Neural cell (in vitro differentiated cells): ENCODE data around the gene WNK2. TPM values are rescaled to one million over a fixed set of nuclear protein-coding genes. Genes with fewer than 3 reads are reported as not detected.

ENCODE experiments used
- H2AFZ ChIP-seq: fragments of 200-600, 300-800 bp; sonication (generic), shearing (Covaris generic); 2 replicates; pipeline ENCODE4 v1.6.0; 2014; ENCODE audit warnings: low read depth, mild to moderate bottlenecking, antibody characterized with exemption, low read length, moderate library complexity
- H3F3A ChIP-seq: fragments of 200-600 bp; shearing (Covaris generic); 2 replicates; pipeline ENCODE4 v1.6.1; 2016; ENCODE audit warnings: mild to moderate bottlenecking, moderate library complexity, mixed read lengths, antibody characterized with exemption, low read length; ENCODE audit not compliant: insufficient read depth, poor library complexity, severe bottlenecking
- H3K27ac ChIP-seq: fragments of 200-600, 300-800 bp; sonication (generic), shearing (Covaris generic); 2 replicates; pipeline ENCODE4 v1.5.1; 2014; ENCODE audit warnings: mild to moderate bottlenecking, low read length, moderate library complexity
- H3K27me3 ChIP-seq: fragments of 300-800, 200-600 bp; sonication (generic), shearing (Covaris generic); 2 replicates; pipeline ENCODE4 v1.6.0; 2014; ENCODE audit warnings: mild to moderate bottlenecking, low read depth, low read length, moderate library complexity; ENCODE audit not compliant: insufficient read depth
- H3K36me3 ChIP-seq: fragments of 300-800, 200-600 bp; sonication (generic), shearing (Covaris generic); 2 replicates; pipeline ENCODE4 v1.5.1; 2014; ENCODE audit warnings: mild to moderate bottlenecking, antibody characterized with exemption, low read length, moderate library complexity; ENCODE audit not compliant: insufficient read depth
- H3K4me2 ChIP-seq: fragments of 300-800, 200-600 bp; sonication (generic), shearing (Covaris generic); 2 replicates; pipeline ENCODE4 v1.6.0; 2014; ENCODE audit warnings: mild to moderate bottlenecking, low read length
- H3K4me3 ChIP-seq: fragments of 300-800, 200-600 bp; sonication (generic), shearing (Covaris generic); 2 replicates; pipeline ENCODE4 v1.5.1; 2014; ENCODE audit warnings: mild to moderate bottlenecking, low read length, moderate library complexity
- H3K79me2 ChIP-seq: fragments of 200-600 bp; shearing (Covaris generic); replicated peaks from 2 replicates; pipeline ENCODE4 v1.6.0; 2014; ENCODE audit warnings: mild to moderate bottlenecking, low read length, moderate library complexity; ENCODE audit not compliant: insufficient read depth
- H3K9ac ChIP-seq: fragments of 300-800, 200-600 bp; sonication (generic), shearing (Covaris generic); 2 replicates; pipeline ENCODE4 v1.6.1; 2016; ENCODE audit warnings: mild to moderate bottlenecking, low read length, mixed read lengths
- H3K9me2 ChIP-seq: fragments of 200-600 bp; shearing (Covaris generic); 2 replicates; pipeline ENCODE4 v1.6.1; 2016; ENCODE audit warnings: mild to moderate bottlenecking, low read length, mixed read lengths; ENCODE audit not compliant: insufficient read depth
- H3K9me3 ChIP-seq: fragments of 200-600, 300-800 bp; sonication (generic), shearing (Covaris generic); 2 replicates; pipeline ENCODE4 v1.6.1; 2016; ENCODE audit warnings: mild to moderate bottlenecking, mixed run types, low read length, moderate library complexity, mixed read lengths
- H4K20me1 ChIP-seq: fragments of 200-600 bp; shearing (Covaris generic); 2 replicates; pipeline ENCODE4 v1.6.1; 2016; ENCODE audit warnings: mild to moderate bottlenecking, mixed run types; ENCODE audit not compliant: insufficient read depth
- CTCF ChIP-seq: fragments of 450-650 bp; IDR thresholded peaks from 2 replicates; pipeline ENCODE4 v1.5.1; 2014; ENCODE audit warnings: antibody characterized with exemption, mild to moderate bottlenecking, moderate library complexity; ENCODE audit not compliant: poor library complexity, severe bottlenecking
- EP300 ChIP-seq: fragments of 450-650 bp; conservative IDR thresholded peaks from 2 replicates; pipeline ENCODE4 v1.6.1; 2014; ENCODE audit warnings: antibody characterized with exemption, mild to moderate bottlenecking, moderate library complexity; ENCODE audit not compliant: poor library complexity, severe bottlenecking
- EZH2 ChIP-seq: fragments of 200-600, 300-800 bp; shearing (Covaris generic), sonication (generic); IDR thresholded peaks from 2 replicates; pipeline ENCODE4 v1.6.1; 2014; ENCODE audit warnings: antibody characterized with exemption, low read length, borderline replicate concordance, mild to moderate bottlenecking; ENCODE audit not compliant: insufficient read depth, poor library complexity, severe bottlenecking
- MXI1 ChIP-seq: fragments of 450-650 bp; conservative IDR thresholded peaks from 2 replicates; pipeline ENCODE4 v1.6.1; 2014; ENCODE audit warnings: antibody characterized with exemption, mild to moderate bottlenecking; ENCODE audit not compliant: poor library complexity, severe bottlenecking
- POLR2AphosphoS5 ChIP-seq: IDR thresholded peaks from 2 replicates; pipeline ENCODE4 v1.6.1; 2012
- RAD21 ChIP-seq: fragments of 450-650 bp; conservative IDR thresholded peaks from 2 replicates; pipeline ENCODE4 v1.6.1; 2014; ENCODE audit warnings: antibody characterized with exemption, mild to moderate bottlenecking, moderate library complexity
- REST ChIP-seq: IDR thresholded peaks from 2 replicates; pipeline ENCODE4 v1.6.1; 2012; ENCODE audit warnings: borderline replicate concordance
- SMC3 ChIP-seq: fragments of 450-650 bp; conservative IDR thresholded peaks from 2 replicates; pipeline ENCODE4 v1.6.1; 2014; ENCODE audit warnings: antibody characterized with exemption, mild to moderate bottlenecking, moderate library complexity; ENCODE audit not compliant: poor library complexity
- TAF1 ChIP-seq: IDR thresholded peaks from 2 replicates; pipeline ENCODE4 v1.6.1; 2012; ENCODE audit warnings: low read depth
- polyA plus RNA-seq: library from polyadenylated mRNA; depleted of rRNA; stranded (reverse); fragments of >200 nt; gene quantifications from 2 replicates; pipeline ENCODE4 v1.2.3, GENCODE V29; 2014

The WNK2 gene
- polyA plus RNA-seq, 1 donor from 2014 or later: 37.1 TPM

- no peak for TF ChIP-seq SMC3
- no peak for TF ChIP-seq CTCF
- no peak for TF ChIP-seq RAD21
- TF ChIP-seq MXI1: no peak
- no peak for TF ChIP-seq EZH2
- TF ChIP-seq REST: no peak
- TF ChIP-seq POLR2AphosphoS5: no peak
- TF ChIP-seq EP300: no peak
- no peak for TF ChIP-seq TAF1
- Histone ChIP-seq H3K9ac (no peak overlapping the region), H4K20me1 (no peaks in the 10 kb centered on the region)
Measured at GRCh38 chr9:93210324-93210973, 26.5 kb downstream of the WNK2 start.

GRCh38 chr9:93210974-93211653 lies 27.2 kb downstream of the WNK2 start:
- Histone ChIP-seq H3K4me2 (no peak overlapping the region), H3K9ac (no peak overlapping the region), H3K9me3 (no peaks in the 10 kb centered on the region), H3K79me2 (peaks cover 13% of the 10 kb centered on the region), H3F3A (peaks cover 5% of the 10 kb centered on the region), H2AFZ (no peak overlapping the region), H3K27ac (no peak overlapping the region), H3K4me3 (no peak overlapping the region), H3K9me2 (no peaks in the 10 kb centered on the region), H3K36me3 (no peaks in the 10 kb centered on the region), H4K20me1 (no peaks in the 10 kb centered on the region), H3K27me3 (no peaks in the 10 kb centered on the region)
- TF ChIP-seq TAF1 (no peak), POLR2AphosphoS5 (no peak), RAD21 (no peak), REST (no peak), MXI1 (no peak), EZH2 (no peak), CTCF (no peak), SMC3 (no peak), EP300 (no peak)

More at GRCh38 chr9:93210324-93210973, 26.5 kb downstream of the WNK2 start:
- no peak overlapping the region for H3K4me3 ChIP-seq
- H3K36me3 ChIP-seq: no peaks in the 10 kb centered on the region
- H3K4me2 ChIP-seq: no peak overlapping the region
- H3K9me3 ChIP-seq: no peaks in the 10 kb centered on the region
- no peaks in the 10 kb centered on the region for H3K9me2 ChIP-seq
- H3F3A ChIP-seq: peaks cover 5% of the 10 kb centered on the region
- no peak overlapping the region for H3K27ac ChIP-seq
- H3K79me2 ChIP-seq: peaks cover 20% of the 10 kb centered on the region
- H2AFZ ChIP-seq: no peak overlapping the region
- H3K27me3 ChIP-seq: no peaks in the 10 kb centered on the region
